Muscle layer of duodenum (tissue), 2 donors: ENCODE data around the gene CTNNA2.

Experiments used
- H3K27ac ChIP-seq: one replicate; pipeline ENCODE4 v1.7.0; 2013; ENCODE audit warnings: mild to moderate bottlenecking, low read length
- H3K27me3 ChIP-seq: one replicate; pipeline ENCODE4 v1.7.0; 2013; ENCODE audit warnings: low read depth, mild to moderate bottlenecking, control low read depth, low read length
- H3K36me3 ChIP-seq, 2 donors: one replicate each; pipeline ENCODE4 v1.7.0; 2013; ENCODE audit warnings: low read length in 2 of 2, control low read depth in 1 of 2, mild to moderate bottlenecking in 1 of 2; ENCODE audit not compliant: insufficient read depth in 2 of 2, control insufficient read depth in 1 of 2
- H3K4me1 ChIP-seq, 2 donors: one replicate each; pipeline ENCODE4 v1.7.0; 2013; ENCODE audit warnings: low read length in 2 of 2, mild to moderate bottlenecking in 2 of 2, control low read depth in 1 of 2, moderate library complexity in 1 of 2; ENCODE audit not compliant: insufficient read depth in 2 of 2, control insufficient read depth in 1 of 2
- H3K4me3 ChIP-seq, 2 donors: one replicate each; pipeline ENCODE4 v1.7.0; 2013; ENCODE audit warnings: low read length in 2 of 2, low read depth in 1 of 2, mild to moderate bottlenecking in 1 of 2
- H3K9me3 ChIP-seq, 2 donors: one replicate each; pipeline ENCODE4 v1.7.0; 2013; ENCODE audit warnings: low read length in 2 of 2, control low read depth in 1 of 2, mild to moderate bottlenecking in 1 of 2; ENCODE audit not compliant: control insufficient read depth in 1 of 2
- donor health status: healthy.

Gene CTNNA2

GRCh38 chr2:79831961-79832360 is 319.1 kb downstream of the CTNNA2 start:
- H3K27me3 ChIP-seq: no peaks in the 10 kb centered on the region
- H3K4me3 ChIP-seq: no peak overlapping the region
- H3K9me3 ChIP-seq: no peaks in the 10 kb centered on the region
- no peaks in the 10 kb centered on the region for H3K4me1 ChIP-seq
- H3K36me3 ChIP-seq: no peaks in the 10 kb centered on the region
- no peak overlapping the region for H3K27ac ChIP-seq

- H3K27ac ChIP-seq: no peak overlapping the region
- no peaks in the 10 kb centered on the region for H3K9me3 ChIP-seq
- H3K36me3 ChIP-seq: no peaks in the 10 kb centered on the region
- H3K27me3 ChIP-seq: no peaks in the 10 kb centered on the region
- no peaks in the 10 kb centered on the region for H3K4me1 ChIP-seq
- no peak overlapping the region for H3K4me3 ChIP-seq
Observed at GRCh38 chr2:79832511-79833234, 319.8 kb downstream of the CTNNA2 start.

- Histone ChIP-seq H3K36me3 (no peaks in the 10 kb centered on the region), H3K27me3 (no peaks in the 10 kb centered on the region), H3K27ac (no peak overlapping the region), H3K4me3 (no peak overlapping the region), H3K9me3 (no peaks in the 10 kb centered on the region), H3K4me1 (no peaks in the 10 kb centered on the region)
Observed at GRCh38 chr2:79833235-79833878, 320.5 kb downstream of the CTNNA2 start.

- Histone ChIP-seq H3K4me1 (no peaks in the 10 kb centered on the region), H3K4me3 (no peak overlapping the region), H3K9me3 (no peaks in the 10 kb centered on the region), H3K27me3 (no peaks in the 10 kb centered on the region), H3K36me3 (no peaks in the 10 kb centered on the region), H3K27ac (no peak overlapping the region)
Observed at GRCh38 chr2:79835911-79836310, 323.1 kb downstream of the CTNNA2 start.

- no peak overlapping the region for H3K27ac ChIP-seq
- H3K4me3 ChIP-seq: no peak overlapping the region
- H3K27me3 ChIP-seq: no peaks in the 10 kb centered on the region
- H3K4me1 ChIP-seq: no peaks in the 10 kb centered on the region
- H3K9me3 ChIP-seq: no peaks in the 10 kb centered on the region
- H3K36me3 ChIP-seq: no peaks in the 10 kb centered on the region
Observed at GRCh38 chr2:79844011-79844410, 331.2 kb downstream of the CTNNA2 start.

GRCh38 chr2:79846878-79847277 is 334.0 kb downstream of the CTNNA2 start:
- no peak overlapping the region for H3K27ac ChIP-seq
- no peak overlapping the region for H3K4me3 ChIP-seq
- H3K4me1 ChIP-seq: no peaks in the 10 kb centered on the region
- H3K9me3 ChIP-seq: no peaks in the 10 kb centered on the region
- H3K27me3 ChIP-seq: no peaks in the 10 kb centered on the region
- H3K36me3 ChIP-seq: no peaks in the 10 kb centered on the region

GRCh38 chr2:79849241-79849640 is 336.4 kb downstream of the CTNNA2 start:
- no peaks in the 10 kb centered on the region for H3K9me3 ChIP-seq
- no peaks in the 10 kb centered on the region for H3K27me3 ChIP-seq
- no peaks in the 10 kb centered on the region for H3K4me1 ChIP-seq
- H3K36me3 ChIP-seq: no peaks in the 10 kb centered on the region
- H3K27ac ChIP-seq: no peak overlapping the region
- H3K4me3 ChIP-seq: no peak overlapping the region

- Histone ChIP-seq H3K9me3 (no peaks in the 10 kb centered on the region), H3K4me1 (no peaks in the 10 kb centered on the region), H3K4me3 (no peak overlapping the region), H3K27me3 (no peaks in the 10 kb centered on the region), H3K27ac (no peak overlapping the region), H3K36me3 (no peaks in the 10 kb centered on the region)
Observed at GRCh38 chr2:79849949-79850348, 337.1 kb downstream of the CTNNA2 start.

- Histone ChIP-seq H3K9me3 (no peaks in the 10 kb centered on the region), H3K4me1 (no peaks in the 10 kb centered on the region), H3K36me3 (no peaks in the 10 kb centered on the region), H3K4me3 (no peak overlapping the region), H3K27ac (no peak overlapping the region), H3K27me3 (no peaks in the 10 kb centered on the region)
Observed at GRCh38 chr2:79850912-79851311, 338.1 kb downstream of the CTNNA2 start.

GRCh38 chr2:79855264-79856006 is 342.6 kb downstream of the CTNNA2 start:
- Histone ChIP-seq H3K27ac (no peak overlapping the region), H3K9me3 (no peaks in the 10 kb centered on the region), H3K4me1 (no peaks in the 10 kb centered on the region), H3K36me3 (no peaks in the 10 kb centered on the region), H3K4me3 (no peak overlapping the region), H3K27me3 (no peaks in the 10 kb centered on the region)

GRCh38 chr2:79857888-79858287 is 345.0 kb downstream of the CTNNA2 start:
- H3K27me3 ChIP-seq: no peaks in the 10 kb centered on the region
- no peaks in the 10 kb centered on the region for H3K4me1 ChIP-seq
- H3K4me3 ChIP-seq: no peak overlapping the region
- no peaks in the 10 kb centered on the region for H3K36me3 ChIP-seq
- H3K27ac ChIP-seq: no peak overlapping the region
- no peaks in the 10 kb centered on the region for H3K9me3 ChIP-seq
